Natural killer cell treated with Interleukin-12 subunit alpha and Interleukin-12 subunit beta and Interleukin-15 and Interleukin-18, amount 100 ng/mL, for 72 hours (primary cell): ENCODE results near the gene DDX10. TPM values are rescaled to one million over a fixed set of nuclear protein-coding genes. Genes with fewer than 3 reads are reported as not detected.
"Not testable (repeated sequence)": the region's sequence is repeated elsewhere in the genome, so short reads cannot be mapped to it uniquely, and the experiment has no call there.

Experiments
- ATAC-seq, 2 donors: fragments of 150-1000 bp; cut with Tn5 transposase in 1 of 2; sonication (Bioruptor Pico), chemical (Tn5 transposase) in 1 of 2; 2 replicates each; pipeline ENCODE4 v1.10.0; 2021
- DNase-seq: peaks from one replicate; pipeline ENCODE4 v3.0.0; 2022; ENCODE audit warnings: low spot score
- H3K27ac Mint-ChIP-seq, 2 donors: 1 replicate in 1 of 2; 2 replicates in 1 of 2; pipeline ENCODE4 v1.8.0; 2022; ENCODE audit warnings: mixed read lengths in 2 of 2, mild to moderate bottlenecking in 1 of 2, moderate library complexity in 1 of 2
- H3K27me3 Mint-ChIP-seq, 2 donors: 1 replicate in 1 of 2; 2 replicates in 1 of 2; pipeline ENCODE4 v1.8.0; 2022; ENCODE audit warnings: mixed read lengths in 2 of 2
- H3K36me3 Mint-ChIP-seq: one replicate; pipeline ENCODE4 v1.8.0; 2022; ENCODE audit warnings: mixed read lengths
- H3K4me1 Mint-ChIP-seq, 2 donors: 1 replicate in 1 of 2; 2 replicates in 1 of 2; pipeline ENCODE4 v1.8.0; 2022; ENCODE audit warnings: low read depth in 2 of 2, mixed read lengths in 2 of 2, mild to moderate bottlenecking in 1 of 2
- H3K4me3 Mint-ChIP-seq: one replicate; pipeline ENCODE4 v1.8.0; 2022; ENCODE audit warnings: mixed read lengths
- H3K9me3 Mint-ChIP-seq: 2 replicates; pipeline ENCODE4 v1.8.0; 2022; ENCODE audit warnings: mixed read lengths
- total RNA-seq, 2 donors: library from RNA; stranded (reverse); gene quantifications; one replicate each; pipeline ENCODE4 v1.2.3, GENCODE V29; 2022

The DDX10 gene
- total RNA-seq, 2 donors from 2014 or later, result 39.2 to 84.1 TPM

DNA sequence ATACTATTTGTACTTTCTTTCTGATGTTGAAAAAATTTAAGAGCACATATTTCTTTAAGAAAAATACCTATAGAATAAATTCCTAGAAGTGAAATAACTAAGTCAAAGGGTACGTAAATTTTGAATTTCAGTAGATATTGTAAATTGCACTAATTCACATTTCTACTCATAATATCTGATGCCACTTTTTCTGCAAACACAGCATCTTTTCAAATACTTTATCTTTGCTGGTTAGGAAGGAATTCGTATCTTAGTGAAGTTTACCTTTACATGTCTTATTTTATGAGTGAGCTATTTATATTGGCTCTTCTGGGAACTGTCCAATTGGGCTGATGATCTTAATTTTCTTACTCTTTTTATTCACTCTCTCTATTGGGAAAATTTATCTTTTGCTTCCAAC is 148.2 kb downstream of the DDX10 start:
- Mint-ChIP-seq H3K4me3 (no peak overlapping the region), H3K4me1 (peaks cover 0 to 12% of the 10 kb centered on the region in 2 donors), H3K9me3 (no peaks in the 10 kb centered on the region), H3K27me3 (no peaks in the 10 kb centered on the region), H3K36me3 (peaks cover 4% of the 10 kb centered on the region), H3K27ac (no peak overlapping the region)
- ATAC-seq, result no peak
- DNase-seq, result no peak

GRCh38 chr11:108817976-108818375 is 153.1 kb downstream of the DDX10 start:
- no peak overlapping the region for H3K27ac Mint-ChIP-seq
- H3K4me3 Mint-ChIP-seq, result no peak overlapping the region
- H3K4me1 Mint-ChIP-seq, result peaks cover 0 to 9% of the 10 kb centered on the region in 2 donors
- peaks cover 4% of the 10 kb centered on the region for H3K36me3 Mint-ChIP-seq
- no peaks in the 10 kb centered on the region for H3K9me3 Mint-ChIP-seq
- no peak for DNase-seq
- ATAC-seq, result no peak
- H3K27me3 Mint-ChIP-seq, result no peaks in the 10 kb centered on the region

DNA sequence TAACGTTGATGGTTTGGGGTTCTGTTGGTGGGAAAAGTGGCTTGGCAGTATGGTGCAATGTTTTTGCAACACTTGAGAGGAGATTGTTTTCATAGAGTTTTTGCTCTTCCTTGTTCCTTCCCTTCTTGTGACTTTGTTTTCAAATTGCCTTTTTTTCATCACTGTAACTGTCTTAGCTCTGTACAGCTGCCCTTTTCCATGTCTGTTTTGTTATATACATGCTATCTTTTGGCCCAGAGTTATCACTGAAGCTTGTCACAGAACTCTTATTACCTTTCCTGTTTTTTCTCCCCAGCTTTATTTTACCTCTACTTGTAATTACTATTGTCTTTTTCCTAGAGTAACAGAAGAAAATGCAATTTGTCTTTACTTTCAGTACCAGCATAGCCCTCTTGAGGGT is 154.1 kb downstream of the DDX10 start:
- no peak for ATAC-seq
- Mint-ChIP-seq H3K4me3 (no peak overlapping the region), H3K27ac (no peak overlapping the region), H3K36me3 (peaks cover 4% of the 10 kb centered on the region), H3K4me1 (peaks cover 0 to 12% of the 10 kb centered on the region in 2 donors), H3K27me3 (no peaks in the 10 kb centered on the region), H3K9me3 (no peaks in the 10 kb centered on the region)
- DNase-seq, result no peak

DNA sequence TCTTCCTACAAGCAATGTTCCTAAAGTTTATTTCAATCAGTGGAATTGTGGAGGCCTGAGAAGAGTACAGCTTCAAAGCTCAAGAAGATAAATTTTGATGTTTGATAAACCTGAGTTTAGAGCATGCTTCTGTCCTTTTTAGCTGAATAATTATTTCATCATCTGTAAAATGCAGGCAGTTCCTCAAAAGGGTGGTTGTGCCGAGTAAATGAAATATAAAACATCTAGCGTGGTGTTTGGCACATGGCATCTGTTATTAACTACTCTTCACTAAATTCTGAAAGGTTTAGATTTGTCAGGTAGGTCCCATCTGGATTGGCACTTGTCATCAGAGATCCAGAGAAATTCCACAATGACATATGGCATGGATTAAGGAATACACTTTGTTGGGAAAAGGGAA is 155.1 kb downstream of the DDX10 start:
- Mint-ChIP-seq H3K36me3 (peaks cover 4% of the 10 kb centered on the region), H3K9me3 (no peaks in the 10 kb centered on the region), H3K4me3 (no peak overlapping the region), H3K27me3 (no peaks in the 10 kb centered on the region), H3K4me1 (peaks cover 0 to 12% of the 10 kb centered on the region in 2 donors), H3K27ac (no peak overlapping the region)
- ATAC-seq, result no peak
- DNase-seq, result no peak

DNA sequence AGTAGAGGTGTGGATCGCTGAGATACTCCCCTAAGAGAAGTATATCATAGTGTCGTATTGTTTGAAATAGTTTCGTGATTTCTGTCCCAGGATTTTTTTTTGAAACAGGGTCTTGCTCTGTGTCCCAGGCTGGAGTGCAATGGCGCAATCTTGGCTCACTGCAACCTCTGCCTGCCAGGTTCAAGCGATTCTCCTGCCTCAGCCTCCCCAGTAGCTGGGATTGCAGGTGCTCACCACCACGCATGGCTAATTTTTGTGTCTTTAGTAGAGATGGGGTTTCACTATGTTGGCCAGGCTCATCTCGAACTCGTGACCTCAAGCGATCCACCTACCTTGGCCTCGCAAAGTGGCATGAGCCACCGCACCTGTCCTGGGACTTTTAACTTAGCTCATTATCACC is 159.1 kb downstream of the DDX10 start:
- not testable (repeated sequence) for H3K27ac Mint-ChIP-seq, H3K4me1 Mint-ChIP-seq, H3K27me3 Mint-ChIP-seq, ATAC-seq, H3K36me3 Mint-ChIP-seq, DNase-seq, H3K9me3 Mint-ChIP-seq, H3K4me3 Mint-ChIP-seq

- Mint-ChIP-seq H3K4me3 (no peak overlapping the region), H3K36me3 (peaks cover 3% of the 10 kb centered on the region), H3K9me3 (no peaks in the 10 kb centered on the region), H3K27ac (no peak overlapping the region), H3K27me3 (no peaks in the 10 kb centered on the region), H3K4me1 (peaks cover under 1 to 4% of the 10 kb centered on the region in 2 donors)
- DNase-seq (no peak), ATAC-seq (no peak)
These were observed 159.7 kb downstream of the DDX10 start for GRCh38 chr11:108824545-108824944.

GRCh38 chr11:108825381-108825780 is 160.5 kb downstream of the DDX10 start:
- no peak for DNase-seq
- peaks cover 1% of the 10 kb centered on the region for H3K9me3 Mint-ChIP-seq
- H3K27ac Mint-ChIP-seq, result no peak overlapping the region
- H3K27me3 Mint-ChIP-seq, result no peaks in the 10 kb centered on the region
- H3K36me3 Mint-ChIP-seq, result peaks cover 8% of the 10 kb centered on the region
- no peak overlapping the region for H3K4me3 Mint-ChIP-seq
- H3K4me1 Mint-ChIP-seq, result peaks cover 5 to 9% of the 10 kb centered on the region in 2 donors
- ATAC-seq, result no peak

DNA sequence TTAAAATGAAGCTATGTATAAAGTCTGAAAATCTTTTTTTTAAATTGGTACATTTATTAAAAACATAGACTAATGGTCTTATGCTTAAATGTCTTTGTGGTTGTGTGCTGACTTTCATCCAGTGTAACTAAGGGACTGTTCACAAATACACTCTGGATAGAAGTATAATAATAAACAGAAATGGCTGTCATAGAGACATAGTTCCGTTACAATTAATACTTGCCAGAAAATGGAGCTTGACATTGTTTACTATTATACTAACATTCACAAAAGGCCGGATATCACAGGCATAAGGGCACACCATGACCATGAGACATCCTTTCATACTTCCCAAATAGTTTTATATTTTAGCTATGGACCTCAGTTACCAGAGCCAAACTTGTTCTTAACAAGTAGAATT is 161.3 kb downstream of the DDX10 start:
- Mint-ChIP-seq H3K27me3 (no peaks in the 10 kb centered on the region), H3K27ac (no peak overlapping the region), H3K4me3 (no peak overlapping the region), H3K36me3 (peaks cover 8% of the 10 kb centered on the region), H3K4me1 (peaks cover 7 to 12% of the 10 kb centered on the region in 2 donors), H3K9me3 (peaks cover 3% of the 10 kb centered on the region)
- no peak for ATAC-seq
- DNase-seq, result no peak

DNA sequence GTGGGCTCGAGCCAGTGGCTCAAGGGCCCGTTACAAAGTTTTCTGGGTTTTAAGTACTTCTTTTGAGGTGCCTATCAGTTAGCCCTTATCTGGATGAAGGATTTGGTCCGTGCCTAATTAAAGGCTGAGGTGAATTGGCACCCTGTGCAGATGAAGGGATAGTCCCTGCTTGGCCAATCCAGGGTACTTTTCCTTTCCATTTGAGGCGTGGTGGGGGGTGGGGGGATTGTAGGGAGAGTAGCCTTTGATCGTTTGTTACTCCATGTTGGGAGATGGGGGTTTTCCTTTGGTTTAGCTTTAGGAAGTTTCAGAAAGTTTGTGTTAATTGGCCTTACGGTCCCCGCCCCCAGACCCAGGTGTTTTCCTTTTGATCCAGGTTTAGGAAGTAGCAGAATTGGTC is 170.8 kb downstream of the DDX10 start:
- Mint-ChIP-seq H3K4me3 (no peak overlapping the region), H3K36me3 (peaks cover 16% of the 10 kb centered on the region), H3K9me3 (no peaks in the 10 kb centered on the region), H3K27ac (no peak overlapping the region), H3K4me1 (peaks cover 13 to 18% of the 10 kb centered on the region in 2 donors), H3K27me3 (no peaks in the 10 kb centered on the region)
- ATAC-seq, result no peak
- DNase-seq, result no peak

DNA sequence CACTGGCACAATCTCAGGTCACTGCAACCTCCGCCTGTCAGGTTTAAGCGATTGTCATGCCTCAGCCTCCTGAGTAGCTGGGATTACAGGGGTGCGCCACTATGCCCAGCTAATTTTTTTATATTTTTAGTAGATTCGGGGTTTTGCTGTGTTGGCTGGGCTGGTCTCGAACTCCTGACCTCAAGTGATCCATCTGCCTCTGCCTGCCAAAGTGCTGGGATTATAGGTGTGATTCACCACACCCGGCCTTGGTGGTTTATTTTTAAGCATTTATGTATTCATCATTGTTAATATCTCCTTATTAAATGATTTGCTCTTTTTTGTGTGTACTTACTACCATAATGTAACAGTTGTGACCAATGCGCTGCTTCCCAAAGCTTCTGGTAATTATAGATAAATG is 171.7 kb downstream of the DDX10 start:
- ATAC-seq (no peak), DNase-seq (no peak)
- Mint-ChIP-seq H3K4me3 (no peak overlapping the region), H3K4me1 (peaks cover 14 to 23% of the 10 kb centered on the region in 2 donors), H3K36me3 (peaks cover 23% of the 10 kb centered on the region), H3K27ac (no peak overlapping the region), H3K9me3 (no peaks in the 10 kb centered on the region), H3K27me3 (no peaks in the 10 kb centered on the region)

- H3K4me1 Mint-ChIP-seq, result peaks cover 14 to 23% of the 10 kb centered on the region in 2 donors
- H3K9me3 Mint-ChIP-seq, result no peaks in the 10 kb centered on the region
- no peak overlapping the region for H3K27ac Mint-ChIP-seq
- H3K27me3 Mint-ChIP-seq, result no peaks in the 10 kb centered on the region
- H3K36me3 Mint-ChIP-seq, result peaks cover 23% of the 10 kb centered on the region
- H3K4me3 Mint-ChIP-seq, result no peak overlapping the region
- ATAC-seq (no peak), DNase-seq (no peak)
These were observed 173.4 kb downstream of the DDX10 start for GRCh38 chr11:108838102-108838791.

- H3K36me3 Mint-ChIP-seq, result peaks cover 23% of the 10 kb centered on the region
- no peak overlapping the region for H3K27ac Mint-ChIP-seq
- no peaks in the 10 kb centered on the region for H3K27me3 Mint-ChIP-seq
- H3K4me1 Mint-ChIP-seq, result peaks cover 12 to 18% of the 10 kb centered on the region in 2 donors
- ATAC-seq, result no peak
- H3K4me3 Mint-ChIP-seq, result no peak overlapping the region
- H3K9me3 Mint-ChIP-seq, result no peaks in the 10 kb centered on the region
- DNase-seq, result no peak
These were observed 173.9 kb downstream of the DDX10 start for GRCh38 chr11:108838792-108839105.

DNA sequence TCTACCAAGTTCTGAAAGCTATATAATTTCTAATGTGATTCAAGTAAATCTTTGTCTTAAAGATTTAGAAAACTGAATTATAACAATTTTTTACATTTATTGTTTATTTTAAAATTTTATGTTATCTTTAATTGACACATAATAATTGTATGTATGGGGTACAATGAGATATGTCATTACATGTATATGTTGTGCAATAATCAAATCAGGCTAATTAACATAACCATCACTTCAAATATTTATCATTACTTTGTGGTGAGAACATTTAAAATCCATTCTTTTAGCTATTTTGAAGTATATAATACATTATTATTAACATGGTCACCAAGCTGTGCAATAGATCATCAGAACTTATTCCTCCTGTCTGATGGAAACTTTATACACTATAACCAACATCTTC is 181.1 kb downstream of the DDX10 start:
- Mint-ChIP-seq H3K27me3 (no peaks in the 10 kb centered on the region), H3K36me3 (peaks cover 8% of the 10 kb centered on the region), H3K4me1 (peaks cover 0 to 6% of the 10 kb centered on the region in 2 donors), H3K27ac (no peak overlapping the region), H3K4me3 (no peak overlapping the region), H3K9me3 (no peaks in the 10 kb centered on the region)
- ATAC-seq (no peak), DNase-seq (no peak)

GRCh38 chr11:108847298-108847990 is 182.6 kb downstream of the DDX10 start:
- Mint-ChIP-seq H3K4me1 (peaks cover 0 to 4% of the 10 kb centered on the region in 2 donors), H3K4me3 (no peak overlapping the region), H3K9me3 (no peaks in the 10 kb centered on the region), H3K27me3 (no peaks in the 10 kb centered on the region), H3K36me3 (peaks cover 5% of the 10 kb centered on the region), H3K27ac (no peak overlapping the region)
- no peak for DNase-seq
- no peak for ATAC-seq
